Type B pancreatic cell (in vitro differentiated cells): Measurements from ENCODE around the gene GANC. TPM values are rescaled to one million over a fixed set of nuclear protein-coding genes. Genes with fewer than 3 reads are reported as not detected.
"Not testable (repeated sequence)": the region's sequence is repeated elsewhere in the genome, so short reads cannot be mapped to it uniquely, and the experiment has no call there.

Experiments used
- DNase-seq: peaks from one replicate; pipeline ENCODE4 v3.0.0; 2021; ENCODE audit warnings: mixed read lengths; ENCODE audit not compliant: unreplicated experiment; ENCODE audit errors: extremely low spot score
- H3K27ac Mint-ChIP-seq: 2 replicates; pipeline ENCODE4 v1.8.0; 2021; ENCODE audit warnings: mild to moderate bottlenecking, mixed read lengths
- H3K27me3 Mint-ChIP-seq: 2 replicates; pipeline ENCODE4 v1.8.0; 2021; ENCODE audit warnings: mixed read lengths
- H3K36me3 Mint-ChIP-seq: 2 replicates; pipeline ENCODE4 v1.8.0; 2021; ENCODE audit warnings: mixed read lengths
- H3K4me1 Mint-ChIP-seq: one replicate; pipeline ENCODE4 v1.8.0; 2021; ENCODE audit warnings: mixed read lengths; ENCODE audit not compliant: unreplicated experiment
- H3K4me3 Mint-ChIP-seq: 2 replicates; pipeline ENCODE4 v1.8.0; 2021; ENCODE audit warnings: mild to moderate bottlenecking, mixed read lengths
- H3K9me3 Mint-ChIP-seq: 2 replicates; pipeline ENCODE4 v1.8.0; 2021; ENCODE audit warnings: mixed read lengths
- CTCF ChIP-seq: fragments of 200-600 bp; sonication (generic); conservative IDR thresholded peaks from 2 replicates; pipeline ENCODE4 v1.5.0; 2021; ENCODE audit warnings: antibody characterized with exemption, mild to moderate bottlenecking
- total RNA-seq: library from RNA; stranded (reverse); gene quantifications from 2 replicates; pipeline ENCODE4 v1.2.1, GENCODE V29; 2021; ENCODE audit warnings: low replicate concordance

The GANC gene
- total RNA-seq, 1 donor from 2014 or later, result 24.4 TPM

- TF ChIP-seq CTCF, result no peak
- peaks cover 8% of the 10 kb centered on the region for H3K36me3 Mint-ChIP-seq
- no peak overlapping the region for H3K27ac Mint-ChIP-seq
- no peak for DNase-seq
- no peaks in the 10 kb centered on the region for H3K9me3 Mint-ChIP-seq
- no peaks in the 10 kb centered on the region for H3K27me3 Mint-ChIP-seq
- no peak overlapping the region for H3K4me3 Mint-ChIP-seq
- H3K4me1 Mint-ChIP-seq, result no peaks in the 10 kb centered on the region
These were observed 56.2 kb downstream of the GANC start for GRCh38 chr15:42329161-42329560.

GRCh38 chr15:42329992-42330391 lies 57.0 kb downstream of the GANC start:
- no peak for TF ChIP-seq CTCF
- Mint-ChIP-seq H3K36me3 (peaks cover 4% of the 10 kb centered on the region), H3K27me3 (no peaks in the 10 kb centered on the region), H3K27ac (no peak overlapping the region), H3K9me3 (no peaks in the 10 kb centered on the region), H3K4me3 (no peak overlapping the region), H3K4me1 (no peaks in the 10 kb centered on the region)
- no peak for DNase-seq

- no peak overlapping the region for H3K4me3 Mint-ChIP-seq
- peaks cover 7% of the 10 kb centered on the region for H3K9me3 Mint-ChIP-seq
- H3K27ac Mint-ChIP-seq, result no peak overlapping the region
- no peaks in the 10 kb centered on the region for H3K4me1 Mint-ChIP-seq
- peaks cover 9% of the 10 kb centered on the region for H3K36me3 Mint-ChIP-seq
- no peak for TF ChIP-seq CTCF
- DNase-seq, result no peak
- no peaks in the 10 kb centered on the region for H3K27me3 Mint-ChIP-seq
These were observed 58.2 kb downstream of the GANC start for GRCh38 chr15:42331235-42331634.

- Mint-ChIP-seq H3K27ac (no peak overlapping the region), H3K36me3 (peaks cover 8% of the 10 kb centered on the region), H3K9me3 (peaks cover 13% of the 10 kb centered on the region), H3K27me3 (no peaks in the 10 kb centered on the region), H3K4me1 (no peaks in the 10 kb centered on the region), H3K4me3 (no peak overlapping the region)
- no peak for DNase-seq
- TF ChIP-seq CTCF, result no peak
These were observed 59.3 kb downstream of the GANC start for GRCh38 chr15:42332331-42332730.

GRCh38 chr15:42335074-42335473 lies 62.1 kb downstream of the GANC start:
- H3K36me3 Mint-ChIP-seq, result peaks cover 9% of the 10 kb centered on the region
- H3K27me3 Mint-ChIP-seq, result no peaks in the 10 kb centered on the region

GRCh38 chr15:42336650-42337049 lies 63.6 kb downstream of the GANC start:
- H3K27ac Mint-ChIP-seq, H3K27me3 Mint-ChIP-seq, H3K4me1 Mint-ChIP-seq, H3K36me3 Mint-ChIP-seq, DNase-seq, H3K4me3 Mint-ChIP-seq: not testable (repeated sequence)
- peaks cover 13% of the 10 kb centered on the region for H3K9me3 Mint-ChIP-seq

More at GRCh38 chr15:42335074-42335473, 62.1 kb downstream of the GANC start:
- H3K4me3 Mint-ChIP-seq, result no peak overlapping the region
- TF ChIP-seq CTCF, result no peak
- no peak for DNase-seq
- no peaks in the 10 kb centered on the region for H3K4me1 Mint-ChIP-seq
- no peak overlapping the region for H3K27ac Mint-ChIP-seq
- H3K9me3 Mint-ChIP-seq, result peaks cover 13% of the 10 kb centered on the region

GRCh38 chr15:42337104-42337503 lies 64.1 kb downstream of the GANC start:
- H3K27me3 Mint-ChIP-seq, H3K36me3 Mint-ChIP-seq, H3K4me3 Mint-ChIP-seq, DNase-seq, H3K4me1 Mint-ChIP-seq, H3K27ac Mint-ChIP-seq: not testable (repeated sequence)
- peaks cover 13% of the 10 kb centered on the region for H3K9me3 Mint-ChIP-seq
